Measurements from ENCODE around the gene PKIG. TPM values are rescaled to one million over a fixed set of nuclear protein-coding genes. Genes with fewer than 3 reads are reported as not detected.

PKIG gene
- total RNA-seq, 1 experiment from 2014 or later = 66.3 TPM

DNA sequence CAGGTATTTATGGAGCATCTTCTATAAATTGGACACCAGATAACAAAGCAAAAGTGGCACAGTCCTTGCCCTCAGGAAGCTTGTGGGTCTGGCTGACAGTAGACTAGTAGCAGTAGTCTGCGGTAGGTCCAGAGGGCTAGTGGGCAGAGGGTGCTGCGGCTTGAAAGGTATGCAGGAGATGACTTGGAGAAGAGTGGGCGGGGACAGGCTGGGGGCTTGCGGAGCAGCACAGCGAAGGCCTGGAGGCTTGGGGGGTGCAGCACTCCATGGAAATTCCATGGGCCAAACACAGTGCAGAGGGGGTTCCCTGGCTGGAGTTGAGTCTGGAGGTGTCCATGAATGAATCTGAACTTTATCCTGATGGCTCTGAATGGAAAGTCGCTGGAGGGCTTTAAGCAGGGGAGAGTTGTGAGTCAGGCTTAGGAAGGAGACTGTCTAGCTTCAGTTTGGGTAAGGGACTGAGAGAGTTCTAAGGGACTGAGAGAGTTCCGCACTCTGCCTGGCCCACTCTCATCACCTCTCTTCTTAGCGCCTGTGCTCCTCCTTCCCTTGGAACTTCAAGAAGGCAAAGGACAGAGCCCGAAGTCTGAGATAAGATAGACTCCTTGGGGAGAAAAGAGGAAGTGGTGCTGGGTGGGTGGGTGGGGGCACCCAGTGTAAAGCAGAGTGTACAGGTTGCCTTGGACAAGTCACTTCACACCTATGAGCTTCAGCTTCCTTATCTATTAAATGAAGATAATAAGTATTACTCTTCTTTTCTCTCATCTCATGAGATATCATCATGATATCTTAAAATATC lies 8.8 kb downstream of the PKIG start:
- Histone ChIP-seq H3K27me3 (ENCODE audit: control insufficient read depth, insufficient read depth, low read length) (no peaks in the 10 kb centered on the region), H3K27ac (ENCODE audit: low read length) (peak overlapping the region; percentile 3; the same call in 1 of the 2 replicates), H3K9me3 (ENCODE audit: control insufficient read depth, insufficient read depth, low read depth, low read length) (no peaks in the 10 kb centered on the region), H3K4me3 (ENCODE audit: low read depth in 2 of 2, low read length in 2 of 2) (no peak overlapping the region), H3K36me3 (ENCODE audit: control insufficient read depth, insufficient read depth, low read length) (no peaks in the 10 kb centered on the region), H3K4me1 (ENCODE audit: control insufficient read depth, insufficient read depth, low read length) (peaks cover 23% of the 10 kb centered on the region)
- CTCF ChIA-PET = interaction anchor here (0.6 kb wide), 1 partner anchor 73 kb away, joined by 7 read pairs; no protein-coding TSS in a partner anchor
- no peak for DNase-seq (ENCODE audit: low read depth, low spot score)
- POLR2A ChIA-PET = no interaction called here
- ATAC-seq = no peak
- intact Hi-C loops (cut with micrococcal nuclease; ENCODE audit: unreplicated experiment) (no loop called here), in situ Hi-C loops (cut with HindIII; ENCODE audit: low pct_unique_long_range_greater_than_20kb, low sequenced_read_pairs) (no loop called here)
- TF ChIP-seq, protein P1, sequence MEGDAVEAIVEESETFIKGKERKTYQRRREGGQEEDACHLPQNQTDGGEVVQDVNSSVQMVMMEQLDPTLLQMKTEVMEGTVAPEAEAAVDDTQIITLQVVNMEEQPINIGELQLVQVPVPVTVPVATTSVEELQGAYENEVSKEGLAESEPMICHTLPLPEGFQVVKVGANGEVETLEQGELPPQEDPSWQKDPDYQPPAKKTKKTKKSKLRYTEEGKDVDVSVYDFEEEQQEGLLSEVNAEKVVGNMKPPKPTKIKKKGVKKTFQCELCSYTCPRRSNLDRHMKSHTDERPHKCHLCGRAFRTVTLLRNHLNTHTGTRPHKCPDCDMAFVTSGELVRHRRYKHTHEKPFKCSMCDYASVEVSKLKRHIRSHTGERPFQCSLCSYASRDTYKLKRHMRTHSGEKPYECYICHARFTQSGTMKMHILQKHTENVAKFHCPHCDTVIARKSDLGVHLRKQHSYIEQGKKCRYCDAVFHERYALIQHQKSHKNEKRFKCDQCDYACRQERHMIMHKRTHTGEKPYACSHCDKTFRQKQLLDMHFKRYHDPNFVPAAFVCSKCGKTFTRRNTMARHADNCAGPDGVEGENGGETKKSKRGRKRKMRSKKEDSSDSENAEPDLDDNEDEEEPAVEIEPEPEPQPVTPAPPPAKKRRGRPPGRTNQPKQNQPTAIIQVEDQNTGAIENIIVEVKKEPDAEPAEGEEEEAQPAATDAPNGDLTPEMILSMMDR (IDR thresholded peaks at IDR 0.05) = no peak
- TF ChIP-seq SIN3A (IDR thresholded peaks at IDR 0.05; ENCODE audit: borderline replicate concordance, insufficient read depth, low read depth, low read length) (no peak), POLR2AphosphoS5 (IDR thresholded peaks at IDR 0.05; ENCODE audit: low read depth, low read length) (no peak), TCF7L2 (IDR thresholded peaks at IDR 0.05; ENCODE audit: low read depth, low read length) (no peak)
- TF ChIP-seq, protein P2, sequence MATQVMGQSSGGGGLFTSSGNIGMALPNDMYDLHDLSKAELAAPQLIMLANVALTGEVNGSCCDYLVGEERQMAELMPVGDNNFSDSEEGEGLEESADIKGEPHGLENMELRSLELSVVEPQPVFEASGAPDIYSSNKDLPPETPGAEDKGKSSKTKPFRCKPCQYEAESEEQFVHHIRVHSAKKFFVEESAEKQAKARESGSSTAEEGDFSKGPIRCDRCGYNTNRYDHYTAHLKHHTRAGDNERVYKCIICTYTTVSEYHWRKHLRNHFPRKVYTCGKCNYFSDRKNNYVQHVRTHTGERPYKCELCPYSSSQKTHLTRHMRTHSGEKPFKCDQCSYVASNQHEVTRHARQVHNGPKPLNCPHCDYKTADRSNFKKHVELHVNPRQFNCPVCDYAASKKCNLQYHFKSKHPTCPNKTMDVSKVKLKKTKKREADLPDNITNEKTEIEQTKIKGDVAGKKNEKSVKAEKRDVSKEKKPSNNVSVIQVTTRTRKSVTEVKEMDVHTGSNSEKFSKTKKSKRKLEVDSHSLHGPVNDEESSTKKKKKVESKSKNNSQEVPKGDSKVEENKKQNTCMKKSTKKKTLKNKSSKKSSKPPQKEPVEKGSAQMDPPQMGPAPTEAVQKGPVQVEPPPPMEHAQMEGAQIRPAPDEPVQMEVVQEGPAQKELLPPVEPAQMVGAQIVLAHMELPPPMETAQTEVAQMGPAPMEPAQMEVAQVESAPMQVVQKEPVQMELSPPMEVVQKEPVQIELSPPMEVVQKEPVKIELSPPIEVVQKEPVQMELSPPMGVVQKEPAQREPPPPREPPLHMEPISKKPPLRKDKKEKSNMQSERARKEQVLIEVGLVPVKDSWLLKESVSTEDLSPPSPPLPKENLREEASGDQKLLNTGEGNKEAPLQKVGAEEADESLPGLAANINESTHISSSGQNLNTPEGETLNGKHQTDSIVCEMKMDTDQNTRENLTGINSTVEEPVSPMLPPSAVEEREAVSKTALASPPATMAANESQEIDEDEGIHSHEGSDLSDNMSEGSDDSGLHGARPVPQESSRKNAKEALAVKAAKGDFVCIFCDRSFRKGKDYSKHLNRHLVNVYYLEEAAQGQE (IDR thresholded peaks at IDR 0.05; ENCODE audit: insufficient read depth in 1 of 2, low read depth in 2 of 2, low read length in 1 of 2) = no peak
- BruUV-seq (replicated peaks) = no TSS peak

DNA sequence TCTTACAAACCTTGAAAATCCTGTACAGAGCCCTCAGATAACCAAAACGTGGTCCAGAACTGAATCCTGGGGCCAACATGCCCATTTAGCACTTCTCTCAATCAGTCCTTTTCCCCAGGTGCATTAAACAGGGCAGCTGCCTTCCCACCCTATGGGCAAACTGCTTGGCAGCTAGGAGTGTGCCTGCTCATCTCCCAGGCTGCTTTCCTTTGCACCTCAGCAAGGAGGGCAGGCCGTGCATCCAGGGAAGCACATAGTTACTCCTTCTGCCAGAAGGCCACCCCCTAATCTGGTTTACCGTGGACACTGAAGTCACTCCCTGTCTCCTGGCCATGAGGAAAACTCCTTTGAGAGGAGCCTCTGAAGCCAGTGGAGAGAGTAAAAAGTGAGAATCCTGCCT lies 10.0 kb downstream of the PKIG start:
- Histone ChIP-seq H3K4me3 (ENCODE audit: low read depth in 2 of 2, low read length in 2 of 2) (no peak overlapping the region), H3K27ac (ENCODE audit: low read length) (peak overlapping the region; percentile 3), H3K4me1 (ENCODE audit: control insufficient read depth, insufficient read depth, low read length) (peaks cover 26% of the 10 kb centered on the region), H3K27me3 (ENCODE audit: control insufficient read depth, insufficient read depth, low read length) (no peaks in the 10 kb centered on the region), H3K9me3 (ENCODE audit: control insufficient read depth, insufficient read depth, low read depth, low read length) (no peaks in the 10 kb centered on the region), H3K36me3 (ENCODE audit: control insufficient read depth, insufficient read depth, low read length) (no peaks in the 10 kb centered on the region)
- ChIA-PET CTCF (no interaction called here), POLR2A (no interaction called here)
- no TSS peak for BruUV-seq (replicated peaks)
- DNase-seq (ENCODE audit: low read depth, low spot score) (no peak), ATAC-seq (no peak)
- in situ Hi-C loops (cut with HindIII; ENCODE audit: low pct_unique_long_range_greater_than_20kb, low sequenced_read_pairs) (no loop called here), intact Hi-C loops (cut with micrococcal nuclease; ENCODE audit: unreplicated experiment) (no loop called here)
- TF ChIP-seq SIN3A (IDR thresholded peaks at IDR 0.05; ENCODE audit: borderline replicate concordance, insufficient read depth, low read depth, low read length) (no peak), POLR2AphosphoS5 (IDR thresholded peaks at IDR 0.05; ENCODE audit: low read depth, low read length) (no peak), TCF7L2 (IDR thresholded peaks at IDR 0.05; ENCODE audit: low read depth, low read length) (no peak)
- TF ChIP-seq, protein P2 (IDR thresholded peaks at IDR 0.05; ENCODE audit: insufficient read depth in 1 of 2, low read depth in 2 of 2, low read length in 1 of 2) = no peak
- TF ChIP-seq, protein P1 (IDR thresholded peaks at IDR 0.05) = no peak

All from Panc1 (cell line).